Thyroid gland (tissue), 4 donors: ENCODE measurements around the gene TACR2. TPM values are rescaled to one million over a fixed set of nuclear protein-coding genes. Genes with fewer than 3 reads are reported as not detected.

Experiments used
- DNase-seq, 2 donors: peaks; one replicate each; pipeline ENCODE4 v3.0.0-alpha.2; 2019
- H3K27ac ChIP-seq, 3 donors: fragments of 200-600 bp; sonication (generic); 1 replicate in 2 of 3; 2 replicates in 1 of 3; pipeline ENCODE4 v1.5.1; 2016 to 2019; ENCODE audit warnings: mild to moderate bottlenecking in 1 of 3, moderate library complexity in 1 of 3
- H3K27me3 ChIP-seq: fragments of 200-600 bp; sonication (generic); one replicate; pipeline ENCODE4 v1.5.1; 2019
- H3K36me3 ChIP-seq, 2 donors: fragments of 200-600 bp; sonication (generic); one replicate each; pipeline ENCODE4 v1.5.1; 2016 to 2019
- H3K4me1 ChIP-seq, 2 donors: fragments of 200-600 bp; sonication (generic); one replicate each; pipeline ENCODE4 v1.5.1; 2017 to 2019
- H3K4me3 ChIP-seq, 3 donors: fragments of 200-600 bp; sonication (generic); replicated peaks in 1 of 3; 1 replicate in 2 of 3; 2 replicates in 1 of 3; pipeline ENCODE4 v1.5.1; 2016; ENCODE audit warnings: mild to moderate bottlenecking in 1 of 3
- H3K9me3 ChIP-seq: fragments of 200-600 bp; sonication (generic); one replicate; pipeline ENCODE4 v1.5.1; 2017
- POLR2A ChIP-seq, 2 donors: fragments of 450-650 bp; IDR thresholded peaks; one replicate each; pipeline ENCODE4 v1.6.1; 2017; ENCODE audit warnings: antibody characterized with exemption in 2 of 2, mild to moderate bottlenecking in 2 of 2, moderate library complexity in 1 of 2
- WGBS, 2 donors: methylation state at CpG; one replicate each; pipeline ENCODE4 v1.1.5; 2017; 5-methylcytosine and 5-hydroxymethylcytosine counted together
- intact Hi-C: fragments of 100-400 bp; cut with DNase I; formaldehyde crosslinking; loops from one replicate; pipeline ENCODE4 v1.15.1; 2023
- total RNA-seq, 4 donors: library from RNA; depleted of rRNA; stranded (reverse); fragments of >200 nt; gene quantifications; one replicate each; pipeline ENCODE4 v1.2.3, GENCODE V29; 2016
- TF ChIP-seq, protein P1 (sequence below), 6 experiments: fragments of 200-600 bp in 3 of 6; fragments of 450-650 bp in 3 of 6; sonication (generic) in 3 of 6; IDR thresholded peaks; one replicate each; pipeline ENCODE4 v1.5.1; 2016 to 2019; ENCODE audit warnings: antibody characterized with exemption in 6 of 6, mild to moderate bottlenecking in 2 of 6, inconsistent platforms in 1 of 6, moderate library complexity in 1 of 6

The TACR2 gene
- total RNA-seq, 4 donors from 2014 or later, result not detected

DNA sequence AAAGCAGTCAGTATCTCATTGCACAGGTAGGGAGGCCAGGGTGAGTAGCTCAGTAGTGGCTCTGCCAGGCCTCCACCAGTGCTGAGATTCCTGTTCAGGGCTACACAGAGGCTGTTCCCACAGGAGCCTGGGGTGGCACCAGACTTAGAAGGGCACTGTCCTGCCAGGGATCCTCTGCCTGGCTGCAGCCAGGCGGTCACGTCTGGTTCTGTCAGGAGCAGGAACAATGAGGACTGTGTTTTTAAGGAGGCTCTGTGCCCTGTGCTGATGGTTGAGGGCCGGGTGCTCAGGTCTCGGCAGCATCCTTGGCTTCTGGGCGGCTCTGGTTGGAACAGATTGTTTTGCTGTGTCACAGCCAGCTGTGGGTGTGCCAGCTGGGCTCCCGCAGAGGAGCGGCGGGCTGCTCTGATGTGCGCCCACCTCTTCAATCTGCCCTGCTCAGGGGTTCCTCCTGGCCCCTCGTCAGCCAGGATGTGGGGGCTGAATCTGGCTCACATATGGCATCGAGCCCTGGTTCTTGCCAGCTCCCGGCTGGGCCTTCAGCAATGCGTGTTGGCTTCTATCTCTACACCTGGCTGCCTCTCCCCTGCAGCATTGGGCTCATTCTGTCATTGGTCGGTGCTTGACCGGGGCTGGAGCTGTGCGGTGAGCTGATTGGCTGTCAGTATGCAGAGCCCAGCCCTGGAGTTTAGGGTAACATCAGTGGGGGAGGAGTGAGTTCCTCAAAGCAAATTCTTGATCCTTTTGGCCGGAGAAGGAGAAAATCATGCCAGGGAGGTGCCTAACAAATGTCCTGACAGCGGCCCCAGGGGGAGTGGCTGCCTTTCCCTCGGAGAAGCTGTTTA, 41.2 kb downstream of the TACR2 start:
- Histone ChIP-seq H3K4me1 (peaks cover 35 to 48% of the 10 kb centered on the region in 2 donors), H3K9me3 (no peaks in the 10 kb centered on the region), H3K36me3 (peaks cover 14 to 26% of the 10 kb centered on the region in 2 donors), H3K4me3 (no peak overlapping the region), H3K27ac (peak overlapping the region; percentile 77 to 88 (median 87)), H3K27me3 (no peaks in the 10 kb centered on the region)
- TF ChIP-seq, protein P1, sequence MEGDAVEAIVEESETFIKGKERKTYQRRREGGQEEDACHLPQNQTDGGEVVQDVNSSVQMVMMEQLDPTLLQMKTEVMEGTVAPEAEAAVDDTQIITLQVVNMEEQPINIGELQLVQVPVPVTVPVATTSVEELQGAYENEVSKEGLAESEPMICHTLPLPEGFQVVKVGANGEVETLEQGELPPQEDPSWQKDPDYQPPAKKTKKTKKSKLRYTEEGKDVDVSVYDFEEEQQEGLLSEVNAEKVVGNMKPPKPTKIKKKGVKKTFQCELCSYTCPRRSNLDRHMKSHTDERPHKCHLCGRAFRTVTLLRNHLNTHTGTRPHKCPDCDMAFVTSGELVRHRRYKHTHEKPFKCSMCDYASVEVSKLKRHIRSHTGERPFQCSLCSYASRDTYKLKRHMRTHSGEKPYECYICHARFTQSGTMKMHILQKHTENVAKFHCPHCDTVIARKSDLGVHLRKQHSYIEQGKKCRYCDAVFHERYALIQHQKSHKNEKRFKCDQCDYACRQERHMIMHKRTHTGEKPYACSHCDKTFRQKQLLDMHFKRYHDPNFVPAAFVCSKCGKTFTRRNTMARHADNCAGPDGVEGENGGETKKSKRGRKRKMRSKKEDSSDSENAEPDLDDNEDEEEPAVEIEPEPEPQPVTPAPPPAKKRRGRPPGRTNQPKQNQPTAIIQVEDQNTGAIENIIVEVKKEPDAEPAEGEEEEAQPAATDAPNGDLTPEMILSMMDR (IDR thresholded peaks at IDR 0.05), result peak in 2 of 6 experiments; percentile 25 to 43
- TF ChIP-seq POLR2A (IDR thresholded peaks at IDR 0.05), result peak in 1 of 2 donors; percentile 76
- peak; percentile 94 for DNase-seq
- WGBS, 2 donors, result 17 to 21% methylated on average over 13 to 15 of the region's 19 CpGs
- intact Hi-C loops, result no loop called here

DNA sequence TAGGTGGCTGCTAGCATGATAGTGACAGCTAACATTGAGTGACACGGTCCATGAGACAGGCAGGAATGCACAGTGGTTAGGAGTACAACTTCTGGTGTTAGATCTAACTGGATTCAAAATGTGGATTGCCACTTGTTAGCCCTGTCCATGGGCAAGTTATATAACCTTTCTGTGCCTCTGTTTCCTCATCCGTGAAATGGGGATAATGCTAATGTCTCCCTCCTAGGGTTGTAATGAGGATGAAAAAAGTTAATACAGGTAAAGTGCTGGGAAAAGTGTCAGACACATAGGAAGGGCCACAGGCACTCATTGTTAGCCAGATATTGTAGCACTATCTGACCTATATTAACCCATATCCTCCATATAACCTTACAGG, 41.8 kb downstream of the TACR2 start:
- no peak for DNase-seq
- Histone ChIP-seq H3K9me3 (no peaks in the 10 kb centered on the region), H3K36me3 (peaks cover 13 to 26% of the 10 kb centered on the region in 2 donors), H3K27me3 (no peaks in the 10 kb centered on the region), H3K4me3 (no peak overlapping the region), H3K4me1 (peaks cover 35 to 48% of the 10 kb centered on the region in 2 donors), H3K27ac (peak overlapping the region; percentile 77 to 88 (median 87))
- WGBS, 2 donors, result 82% methylated on average over 2 of the region's 2 CpGs
- intact Hi-C loops, result no loop called here
- TF ChIP-seq POLR2A (IDR thresholded peaks at IDR 0.05), result no peak
- TF ChIP-seq, protein P1 (IDR thresholded peaks at IDR 0.05), result no peak

- no peak overlapping the region for H3K4me3 ChIP-seq
- no peak for DNase-seq
- peaks cover 35 to 48% of the 10 kb centered on the region in 2 donors for H3K4me1 ChIP-seq
- WGBS, 2 donors, result 85 to 90% methylated on average over 13 of the region's 13 CpGs
- TF ChIP-seq POLR2A (IDR thresholded peaks at IDR 0.05), result no peak
- TF ChIP-seq, protein P1 (IDR thresholded peaks at IDR 0.05), result no peak
- no peaks in the 10 kb centered on the region for H3K9me3 ChIP-seq
- H3K27me3 ChIP-seq, result no peaks in the 10 kb centered on the region
- H3K27ac ChIP-seq, result peak overlapping the region; percentile 77 to 88 (median 87)
- H3K36me3 ChIP-seq, result peaks cover 13 to 26% of the 10 kb centered on the region in 2 donors
- intact Hi-C loops, result no loop called here
These were observed 42.5 kb downstream of the TACR2 start for GRCh38 chr10:69374242-69374641.

- Histone ChIP-seq H3K9me3 (no peaks in the 10 kb centered on the region), H3K27ac (peak overlapping the region in 1 of 3 donors; percentile 88), H3K4me1 (peaks cover 29 to 43% of the 10 kb centered on the region in 2 donors), H3K27me3 (no peaks in the 10 kb centered on the region), H3K36me3 (peaks cover 24 to 34% of the 10 kb centered on the region in 2 donors), H3K4me3 (no peak overlapping the region)
- TF ChIP-seq, protein P1 (IDR thresholded peaks at IDR 0.05), result no peak
- TF ChIP-seq POLR2A (IDR thresholded peaks at IDR 0.05), result no peak
- intact Hi-C loops, result no loop called here
- DNase-seq, result no peak
- WGBS, 2 donors, result 89 to 90% methylated on average over 9 of the region's 9 CpGs
These were observed 44.4 kb downstream of the TACR2 start for GRCh38 chr10:69372126-69372980.
